Amygdala (tissue), 56 donors: ENCODE measurements around the gene XRCC6.
"Not testable (repeated sequence)": the region's sequence is repeated elsewhere in the genome, so short reads cannot be mapped to it uniquely, and the experiment has no call there.

Source experiments
- DNase-seq, 56 donors: peaks; one replicate each; lab custom pipeline; 2025; lab: John Stamatoyannopoulos, UW

Gene XRCC6

DNA sequence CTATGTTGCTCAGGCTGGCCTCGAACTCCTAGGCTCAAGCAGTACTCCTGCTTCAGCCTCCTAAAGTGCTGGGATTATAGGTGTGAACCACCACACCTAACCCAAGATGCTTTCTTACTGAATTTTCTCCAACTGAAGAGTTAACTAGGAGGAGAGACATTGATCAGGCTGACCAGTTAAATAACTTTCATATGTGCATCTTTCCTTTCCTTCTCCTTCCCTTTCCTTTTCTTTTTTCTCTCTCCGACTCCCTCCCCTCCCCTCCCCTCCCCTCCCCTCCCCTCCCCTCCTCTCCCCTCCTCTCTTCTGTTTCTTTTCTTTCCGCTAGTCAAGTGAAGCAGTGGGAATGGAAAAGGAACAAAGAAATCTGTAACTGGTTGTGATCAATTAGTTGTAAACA is 26.7 kb downstream of the XRCC6 start:
- no peak for DNase-seq

DNA sequence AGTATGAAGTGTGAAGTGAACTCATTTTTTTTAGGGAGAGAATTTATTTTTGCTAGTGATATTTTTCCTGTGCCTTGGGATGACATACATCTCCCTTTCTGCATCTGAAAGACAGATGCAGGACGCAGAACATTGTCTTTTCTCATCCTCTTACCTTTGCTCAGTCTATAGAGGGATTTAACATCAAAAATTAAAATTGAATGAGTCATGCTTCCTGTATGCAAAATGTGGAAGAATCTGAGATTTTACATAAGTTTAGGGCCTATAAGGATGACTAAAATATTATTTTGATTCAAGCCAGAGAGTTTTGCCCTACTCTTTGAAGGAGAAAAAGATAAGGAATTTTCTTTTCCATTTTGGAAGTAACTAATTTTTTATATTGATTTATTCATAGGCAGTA is 27.3 kb downstream of the XRCC6 start:
- DNase-seq: no peak

DNA sequence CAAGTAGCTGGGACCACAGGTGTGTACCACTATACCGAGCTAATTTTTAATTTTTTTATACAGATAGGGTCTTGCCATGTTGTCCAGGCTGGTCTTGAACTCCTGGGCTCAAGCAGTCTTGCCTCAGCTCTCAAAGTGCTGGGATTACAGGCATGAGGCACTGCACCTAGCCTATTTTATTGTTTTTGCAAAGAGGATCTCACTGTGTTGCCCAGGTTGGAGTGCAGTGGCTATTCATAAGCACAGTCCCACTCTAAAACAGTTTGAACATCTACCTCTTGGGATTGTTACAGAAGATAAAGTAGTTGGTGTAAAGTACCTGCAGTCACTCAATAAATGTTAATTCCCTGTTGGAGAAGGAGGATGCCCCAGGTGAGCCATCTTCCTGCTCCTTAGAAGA is 29.1 kb downstream of the XRCC6 start:
- DNase-seq: no peak

DNA sequence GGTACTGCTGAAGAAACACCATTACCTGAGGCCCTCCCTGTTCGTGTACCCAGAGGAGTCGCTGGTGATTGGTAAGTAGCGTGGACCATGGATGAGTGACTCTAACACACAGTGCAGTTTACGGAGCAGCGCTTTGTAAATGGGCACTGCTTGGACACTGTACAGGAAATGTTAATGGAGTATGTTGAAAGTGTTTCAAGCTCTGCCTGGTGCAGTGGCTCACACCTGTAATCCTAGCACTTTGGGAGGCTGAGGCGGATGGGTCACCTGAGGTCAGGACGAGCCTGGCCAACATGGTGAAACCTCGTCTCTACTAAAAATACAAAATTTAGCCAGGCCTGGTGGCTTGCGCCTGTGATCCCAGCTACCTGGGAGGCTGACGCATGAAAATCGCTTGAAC is 29.7 kb downstream of the XRCC6 start:
- DNase-seq: no peak

DNA sequence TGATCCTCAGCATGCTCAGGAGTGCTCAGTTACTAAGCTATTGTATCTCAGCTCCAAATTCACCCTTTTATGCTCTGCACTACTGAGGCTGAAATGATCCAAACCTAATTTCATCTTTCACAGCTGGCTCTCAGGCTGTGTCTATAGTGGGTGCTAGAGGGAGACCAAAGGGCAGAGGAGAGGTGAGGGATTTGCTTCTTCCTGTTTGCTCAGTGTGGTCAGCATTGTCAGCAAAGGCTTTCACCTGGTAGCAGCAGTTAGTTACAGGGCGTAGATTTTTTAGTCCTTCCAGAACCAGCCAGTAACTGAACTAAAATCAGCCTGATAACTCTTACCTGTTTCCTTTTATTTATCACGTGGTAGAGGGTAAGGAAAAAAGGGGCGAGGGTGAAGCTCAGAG is 33.2 kb downstream of the XRCC6 start:
- DNase-seq: no peak

DNA sequence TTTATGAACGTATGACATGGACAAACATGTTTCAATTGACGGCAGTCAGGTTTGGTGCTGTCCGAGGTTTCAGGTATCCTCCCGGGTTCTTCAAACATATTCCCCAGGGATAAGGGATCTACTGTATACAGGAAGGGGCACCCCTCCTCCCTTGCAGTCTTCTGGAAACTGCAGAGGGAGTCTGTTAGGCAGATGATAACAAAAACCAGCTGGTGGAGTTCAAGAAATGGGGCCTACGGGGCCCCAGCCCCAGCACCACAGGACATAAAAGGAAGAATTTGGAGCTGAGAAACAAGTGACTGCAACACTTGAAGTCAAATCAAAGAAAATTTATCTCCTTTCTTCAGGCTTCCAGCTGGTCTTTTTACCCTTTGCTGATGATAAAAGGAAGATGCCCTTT is 35.5 kb downstream of the XRCC6 start:
- no peak for DNase-seq

DNA sequence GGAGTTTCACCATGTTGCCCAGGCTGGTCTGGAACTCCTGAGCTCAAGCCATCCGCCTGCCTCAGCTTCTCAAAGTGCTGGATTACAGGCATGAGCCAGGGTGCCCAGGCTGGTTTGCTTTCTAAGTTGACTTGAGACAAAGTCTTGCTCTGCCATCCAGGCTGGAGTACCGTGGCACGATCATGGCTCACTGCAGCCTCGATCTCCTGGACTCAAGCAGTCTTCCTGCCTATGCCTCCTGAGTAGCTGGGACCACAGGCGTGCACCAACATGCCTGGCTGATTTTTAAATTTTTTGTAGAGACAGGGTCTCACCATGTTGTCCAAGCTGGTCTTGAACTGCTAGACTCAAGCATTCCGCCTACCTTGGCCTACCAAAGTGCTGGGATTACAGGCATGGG is 36.6 kb downstream of the XRCC6 start:
- DNase-seq: no peak

DNA sequence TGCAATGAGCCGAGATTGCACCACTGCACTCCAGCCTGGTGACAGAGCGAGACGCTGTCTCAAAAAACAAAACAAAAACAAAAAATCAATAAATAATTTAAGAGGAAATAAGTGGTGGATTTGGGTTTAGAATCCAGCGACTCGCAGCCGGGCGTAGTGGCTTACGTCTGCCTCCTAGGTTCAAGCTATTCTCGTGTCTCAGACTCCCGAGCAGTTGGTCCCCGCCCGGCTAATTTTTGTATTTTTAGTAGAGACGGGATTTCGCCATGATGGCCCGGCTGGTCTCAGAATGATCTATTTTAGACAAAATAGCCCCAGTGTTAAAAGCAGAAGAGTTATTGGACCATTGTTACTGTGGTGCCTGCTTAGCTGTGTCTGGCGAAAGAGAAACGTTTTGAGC is 37.8 kb downstream of the XRCC6 start:
- no peak for DNase-seq

DNA sequence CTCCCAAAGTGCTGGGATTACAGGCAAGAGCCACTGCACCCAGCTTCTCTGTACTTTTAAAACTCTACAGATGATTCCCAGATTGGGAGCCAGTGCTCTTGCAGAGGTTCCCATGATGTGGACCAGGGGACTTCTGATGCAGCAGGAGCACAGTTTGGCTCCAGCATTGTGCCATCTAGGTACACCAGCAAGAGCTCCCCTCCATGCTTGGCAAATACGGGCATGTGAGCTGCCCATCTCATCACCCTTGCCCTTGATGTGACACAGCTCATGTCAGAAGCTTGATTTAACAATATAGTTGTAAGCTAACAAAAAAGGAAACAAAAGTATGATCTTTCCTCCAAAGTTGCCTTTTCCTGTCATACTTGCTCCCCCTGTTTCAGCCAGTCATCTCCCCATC is 38.8 kb downstream of the XRCC6 start:
- DNase-seq: no peak

DNA sequence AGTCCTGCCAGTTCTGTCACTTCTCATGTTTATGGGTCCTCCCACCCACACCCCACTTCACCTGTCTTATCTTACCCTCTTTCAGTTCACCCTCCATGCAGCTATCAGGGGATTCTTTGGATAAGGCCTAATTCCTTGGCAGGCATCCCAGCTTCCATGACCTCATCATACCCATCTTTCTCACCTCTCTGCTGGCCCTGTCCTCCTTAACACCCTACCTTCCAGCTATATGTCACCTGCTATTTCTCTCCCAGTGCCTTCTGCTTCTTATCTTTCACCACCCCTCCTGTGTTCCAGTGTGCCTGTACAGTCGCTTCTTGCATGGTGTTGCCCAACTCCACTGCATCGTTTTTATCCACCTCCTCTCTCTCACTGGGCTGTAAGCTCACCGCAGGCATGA is 39.3 kb downstream of the XRCC6 start:
- no peak for DNase-seq

DNA sequence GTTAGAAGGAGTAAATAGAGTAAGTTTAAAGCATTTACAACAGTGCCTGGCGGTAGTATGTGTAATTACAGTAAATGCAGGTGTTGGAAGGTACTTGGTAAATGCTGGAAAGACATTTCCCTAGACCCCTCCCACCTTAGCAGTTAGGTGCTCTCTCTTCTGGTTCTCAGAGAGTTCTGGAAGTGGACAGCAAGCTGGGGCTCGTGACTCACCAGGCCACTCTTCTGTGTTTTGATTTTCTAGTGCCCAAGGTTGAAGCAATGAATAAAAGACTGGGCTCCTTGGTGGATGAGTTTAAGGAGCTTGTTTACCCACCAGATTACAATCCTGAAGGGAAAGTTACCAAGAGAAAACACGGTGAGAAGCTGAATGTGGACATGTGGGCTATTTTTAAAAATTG is 40.0 kb downstream of the XRCC6 start:
- no peak for DNase-seq

DNA sequence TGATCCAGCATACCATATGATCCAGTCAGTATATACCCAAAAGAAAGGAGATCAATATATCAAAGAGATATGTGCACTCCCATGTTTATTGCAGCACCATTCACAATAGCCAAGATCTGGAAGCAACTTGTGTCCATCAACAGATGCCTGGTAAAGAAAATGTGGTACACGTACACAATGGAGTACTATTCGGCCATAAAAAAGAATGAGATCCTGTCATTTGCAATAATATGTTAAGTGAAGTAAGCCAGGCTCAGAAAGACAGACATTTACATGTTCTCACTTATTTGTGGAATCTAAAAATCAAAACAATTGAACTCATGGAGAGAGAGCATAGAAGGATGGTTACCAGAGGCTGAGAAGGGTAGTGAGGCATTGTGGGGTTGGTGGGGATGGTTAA is 40.6 kb downstream of the XRCC6 start:
- no peak for DNase-seq

DNA sequence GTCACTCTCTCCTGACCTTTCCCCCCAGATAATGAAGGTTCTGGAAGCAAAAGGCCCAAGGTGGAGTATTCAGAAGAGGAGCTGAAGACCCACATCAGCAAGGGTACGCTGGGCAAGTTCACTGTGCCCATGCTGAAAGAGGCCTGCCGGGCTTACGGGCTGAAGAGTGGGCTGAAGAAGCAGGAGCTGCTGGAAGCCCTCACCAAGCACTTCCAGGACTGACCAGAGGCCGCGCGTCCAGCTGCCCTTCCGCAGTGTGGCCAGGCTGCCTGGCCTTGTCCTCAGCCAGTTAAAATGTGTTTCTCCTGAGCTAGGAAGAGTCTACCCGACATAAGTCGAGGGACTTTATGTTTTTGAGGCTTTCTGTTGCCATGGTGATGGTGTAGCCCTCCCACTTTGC is 42.5 kb downstream of the XRCC6 start:
- DNase-seq: not testable (repeated sequence)

DNA sequence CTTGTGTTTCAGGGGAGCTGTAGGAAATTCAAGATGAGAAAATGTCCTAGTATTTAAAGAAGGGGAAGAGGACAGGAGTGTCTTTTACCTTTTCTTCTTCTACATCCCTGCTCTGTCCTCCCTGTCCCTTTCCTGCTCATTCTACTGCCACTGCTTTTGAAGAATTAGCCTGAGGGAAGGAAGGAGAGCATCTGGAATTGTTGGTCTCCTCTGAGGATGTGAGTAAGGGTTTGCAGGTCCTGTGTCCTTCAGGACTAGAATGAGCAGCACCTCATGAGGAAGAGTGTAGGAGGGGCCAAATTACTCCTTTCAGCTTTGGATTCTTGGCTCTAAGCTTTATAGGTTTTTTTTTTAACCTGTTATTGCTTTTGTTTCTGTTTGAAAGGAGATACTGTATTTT is 43.4 kb downstream of the XRCC6 start:
- DNase-seq: no peak

DNA sequence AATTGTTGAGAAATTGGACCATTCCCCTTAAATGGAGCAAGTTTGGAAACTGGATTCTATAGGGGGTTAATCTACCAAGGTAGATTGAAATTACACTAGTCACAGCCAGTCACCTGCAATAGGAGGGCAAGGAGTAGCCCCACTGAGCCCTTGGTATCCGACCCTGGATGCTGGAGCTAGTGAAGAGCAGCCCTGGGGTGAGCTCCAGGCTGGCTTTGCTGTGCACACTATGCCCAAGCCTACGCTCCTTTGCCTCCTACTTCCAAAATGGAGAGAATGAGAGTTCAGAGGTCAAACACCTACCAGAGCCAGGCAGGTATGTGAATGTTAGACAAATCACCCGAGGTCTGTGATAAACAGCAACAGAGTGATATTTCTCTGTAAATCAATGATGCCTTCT is 43.9 kb downstream of the XRCC6 start:
- DNase-seq: no peak

DNA sequence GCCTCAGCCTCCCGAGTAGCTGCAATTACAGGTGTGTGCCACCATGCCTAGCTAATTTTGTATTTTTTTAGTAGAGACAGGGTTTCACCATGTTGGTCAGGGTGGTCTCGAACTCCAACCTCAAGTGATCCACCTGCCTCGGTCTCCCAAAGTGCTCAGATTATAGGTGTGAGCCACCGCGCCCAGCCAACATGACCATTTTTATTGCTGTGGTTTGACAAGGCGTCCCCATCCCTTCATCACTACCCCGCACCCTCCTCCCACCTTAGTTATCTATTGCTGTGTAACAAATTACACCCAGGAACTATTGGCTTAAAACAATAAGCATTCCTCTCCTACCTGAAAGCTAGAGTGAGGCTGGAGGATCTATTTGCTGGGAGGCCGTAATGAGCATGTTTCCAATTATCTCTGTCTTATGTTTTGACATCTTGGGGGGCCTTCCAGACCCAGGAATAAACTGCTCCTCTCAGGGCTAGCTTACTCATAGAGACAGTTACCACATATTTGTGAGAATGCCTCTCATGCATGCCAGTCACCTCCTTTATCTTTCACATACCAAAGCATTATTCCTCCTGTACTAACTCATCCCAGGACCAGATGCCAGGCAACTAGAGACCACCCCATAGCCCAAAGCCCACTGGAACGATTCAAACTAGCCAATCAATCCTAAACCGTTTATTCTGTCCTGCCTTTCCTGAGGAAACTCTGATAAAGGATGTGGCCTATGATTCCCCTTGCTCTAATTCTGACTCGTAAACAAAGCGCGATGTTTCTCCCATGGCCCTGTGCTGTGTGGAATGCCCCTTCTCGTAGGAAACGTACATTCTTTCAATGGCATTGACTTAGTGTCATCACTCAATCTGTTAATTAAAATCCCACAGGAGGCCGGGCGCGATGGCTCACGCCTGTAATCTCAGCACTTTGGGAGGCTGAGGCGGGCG is 48.1 kb downstream of the XRCC6 start:
- no peak for DNase-seq

DNA sequence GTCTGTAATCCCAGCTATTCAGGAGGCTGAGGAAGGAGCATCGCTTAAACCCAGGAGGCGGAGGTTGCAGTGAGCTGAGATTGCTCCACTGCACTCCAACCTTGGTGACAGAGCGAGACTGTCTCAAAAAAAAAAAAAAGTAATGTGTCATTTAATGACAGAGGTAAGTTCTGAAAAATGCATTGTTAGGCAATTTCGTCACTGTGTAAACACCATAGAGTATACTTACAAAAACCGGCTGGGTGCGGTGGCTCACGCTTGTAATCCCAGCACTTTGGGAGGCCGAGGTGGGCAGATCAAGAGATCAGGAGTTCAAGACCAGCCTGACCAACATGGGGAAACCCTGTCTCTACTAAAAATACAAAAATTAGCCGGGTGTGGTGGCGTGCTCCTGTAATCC is 51.0 kb downstream of the XRCC6 start:
- not testable (repeated sequence) for DNase-seq

DNA sequence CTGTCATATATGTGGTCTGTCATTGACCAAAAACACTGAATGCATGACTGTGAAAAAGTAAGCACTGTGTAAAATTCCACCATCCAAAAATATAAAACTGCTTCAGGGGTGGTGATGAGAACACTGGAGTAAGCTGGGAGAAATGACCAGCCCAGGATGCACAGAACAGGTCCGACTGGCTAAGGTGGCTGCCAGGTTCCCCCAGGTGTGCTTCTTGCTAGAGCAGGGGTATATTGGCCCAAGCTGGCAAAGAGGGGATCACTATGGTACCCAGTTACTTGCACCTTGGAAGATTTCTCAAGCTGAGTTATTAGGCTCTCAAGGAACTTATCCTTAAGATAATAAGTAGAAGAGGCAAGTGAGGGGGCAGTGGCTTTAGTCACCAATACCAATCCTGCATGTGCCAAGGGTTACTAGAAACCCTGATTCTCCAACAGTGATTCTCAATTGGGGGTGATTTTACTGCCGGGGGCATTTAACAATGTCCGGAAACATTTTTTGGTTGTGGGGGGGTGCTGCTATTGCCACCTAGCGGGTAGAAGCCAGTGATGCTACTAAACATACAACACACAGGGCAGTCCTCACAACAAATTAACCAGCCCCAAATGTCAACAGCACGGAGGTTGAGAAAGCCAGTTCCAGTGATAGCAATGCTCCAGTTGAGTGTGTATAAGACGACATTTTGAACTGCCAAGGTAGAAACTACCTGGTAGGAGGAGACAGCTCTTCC is 51.9 kb downstream of the XRCC6 start:
- DNase-seq: no peak

DNA sequence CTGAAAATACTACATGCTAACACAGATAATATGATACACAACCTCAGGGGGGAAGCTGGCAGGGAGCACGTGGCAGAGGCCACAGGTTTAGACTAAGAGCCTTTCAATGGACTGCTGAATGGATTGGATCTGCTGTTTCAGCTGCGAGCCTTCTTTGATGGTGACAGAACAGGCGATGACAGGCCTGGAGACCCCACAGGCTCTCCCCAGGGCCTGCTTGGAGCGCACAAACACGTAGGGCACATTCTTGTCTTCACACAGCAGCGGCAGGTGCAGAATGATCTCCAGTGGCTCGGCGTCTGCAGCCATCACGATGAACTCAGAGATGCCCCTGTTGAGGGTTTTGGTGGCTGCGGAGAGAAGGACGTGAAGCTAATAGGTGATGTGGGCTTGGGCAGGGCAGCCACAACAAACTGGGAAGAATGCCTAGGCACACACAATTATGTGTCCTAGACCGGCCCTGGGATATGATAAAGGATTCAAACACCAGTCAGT is 53.8 kb downstream of the XRCC6 start:
- DNase-seq: no peak

DNA sequence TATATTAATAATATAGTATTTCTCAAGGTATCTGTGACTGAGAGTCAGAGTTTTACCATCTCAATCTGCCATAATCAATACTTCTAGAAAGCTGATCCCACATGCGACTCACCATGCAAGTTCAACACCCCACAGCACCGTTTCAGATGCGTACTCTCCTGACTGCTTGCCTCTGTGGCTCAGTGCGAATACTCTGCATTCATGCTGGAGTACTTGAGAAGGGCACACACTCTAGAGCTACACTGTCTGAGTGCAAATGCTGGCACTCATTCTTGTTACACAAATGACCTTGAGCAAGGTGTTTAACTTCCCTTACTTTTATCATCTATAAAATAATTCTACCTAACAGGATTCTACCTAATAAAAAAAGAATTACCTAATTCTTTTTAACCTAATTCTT is 55.0 kb downstream of the XRCC6 start:
- DNase-seq: no peak

DNA sequence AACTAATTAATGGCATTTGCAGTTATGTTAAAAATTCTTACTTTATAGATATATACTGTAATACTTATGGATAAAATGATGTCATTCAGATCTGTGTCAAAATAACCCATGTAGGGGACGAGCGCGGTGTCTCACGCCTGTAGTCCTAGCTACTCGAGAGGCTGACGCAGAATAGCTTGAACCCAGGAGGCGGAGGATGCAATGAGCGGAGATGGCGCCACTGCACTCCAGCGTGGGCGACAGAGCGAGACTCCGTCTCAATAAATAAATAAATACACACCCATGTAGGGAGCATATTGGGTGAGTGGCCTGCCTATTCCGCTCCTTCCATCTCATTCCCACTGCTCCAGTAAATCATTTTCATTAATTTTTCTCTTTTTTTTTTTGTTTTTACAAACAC is 60.5 kb downstream of the XRCC6 start:
- DNase-seq: no peak
